DMS 273 (cell line): ENCODE measurements around the gene NCDN.
"Not testable (repeated sequence)": the region's sequence is repeated elsewhere in the genome, so short reads cannot be mapped to it uniquely, and the experiment has no call there.

Experiments used
- DNase-seq: peaks from one replicate; lab custom pipeline; 2025; ENCODE audit not compliant: unreplicated experiment; lab: John Stamatoyannopoulos, UW

The NCDN gene

GRCh38 chr1:35568975-35569395 lies 11.4 kb downstream of the NCDN start:
- DNase-seq, result peak; percentile 89

- DNase-seq, result no peak
These were observed 12.3 kb downstream of the NCDN start for GRCh38 chr1:35569936-35570335.

DNA sequence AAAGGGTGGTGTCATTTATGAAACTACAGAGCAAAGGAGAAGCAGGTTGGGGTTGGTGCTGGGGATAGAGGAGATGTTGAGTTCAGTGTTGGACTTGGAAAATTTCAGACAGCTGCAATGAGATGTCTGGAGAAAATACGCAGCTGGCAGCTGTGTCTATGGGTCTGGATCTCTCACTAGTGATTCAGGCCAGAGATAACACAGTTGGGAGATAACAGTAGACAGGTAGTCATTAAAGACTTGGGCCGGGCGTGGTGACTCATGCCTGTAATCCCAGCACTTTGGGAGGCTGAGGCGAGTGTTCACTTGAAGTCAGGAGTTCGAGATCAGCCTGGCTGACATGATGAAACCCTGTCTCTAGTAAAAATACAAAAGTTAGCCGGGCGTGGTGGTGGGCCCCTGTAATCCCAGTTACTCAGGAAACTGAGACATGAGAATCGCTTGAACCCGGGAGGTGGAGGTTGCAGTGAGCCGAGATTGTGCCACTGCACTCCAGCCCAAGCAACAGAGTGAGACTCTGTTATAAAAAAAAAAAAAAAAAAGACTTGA lies 13.1 kb downstream of the NCDN start:
- DNase-seq, result no peak

GRCh38 chr1:35571263-35571662 lies 13.7 kb downstream of the NCDN start:
- DNase-seq, result no peak

DNA sequence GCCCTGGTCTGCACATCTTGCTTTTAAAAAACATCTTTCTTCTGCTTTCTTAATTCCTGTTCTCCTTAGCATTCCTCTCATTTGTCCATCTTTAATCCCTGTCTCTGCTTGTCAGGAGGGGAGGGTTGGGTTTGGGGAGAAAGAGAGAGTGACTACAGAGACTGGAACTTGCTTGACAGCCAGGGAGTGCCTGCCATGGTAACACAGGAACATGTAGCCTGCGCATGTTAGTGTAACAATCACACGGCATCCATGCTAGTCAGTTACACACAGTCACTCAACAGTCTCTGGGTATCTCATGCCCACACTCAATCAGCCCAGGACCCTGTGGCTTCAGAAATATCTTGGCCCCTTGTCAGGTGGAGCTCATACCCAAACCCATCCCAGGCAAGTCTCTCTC lies 14.7 kb downstream of the NCDN start:
- DNase-seq, result no peak

DNA sequence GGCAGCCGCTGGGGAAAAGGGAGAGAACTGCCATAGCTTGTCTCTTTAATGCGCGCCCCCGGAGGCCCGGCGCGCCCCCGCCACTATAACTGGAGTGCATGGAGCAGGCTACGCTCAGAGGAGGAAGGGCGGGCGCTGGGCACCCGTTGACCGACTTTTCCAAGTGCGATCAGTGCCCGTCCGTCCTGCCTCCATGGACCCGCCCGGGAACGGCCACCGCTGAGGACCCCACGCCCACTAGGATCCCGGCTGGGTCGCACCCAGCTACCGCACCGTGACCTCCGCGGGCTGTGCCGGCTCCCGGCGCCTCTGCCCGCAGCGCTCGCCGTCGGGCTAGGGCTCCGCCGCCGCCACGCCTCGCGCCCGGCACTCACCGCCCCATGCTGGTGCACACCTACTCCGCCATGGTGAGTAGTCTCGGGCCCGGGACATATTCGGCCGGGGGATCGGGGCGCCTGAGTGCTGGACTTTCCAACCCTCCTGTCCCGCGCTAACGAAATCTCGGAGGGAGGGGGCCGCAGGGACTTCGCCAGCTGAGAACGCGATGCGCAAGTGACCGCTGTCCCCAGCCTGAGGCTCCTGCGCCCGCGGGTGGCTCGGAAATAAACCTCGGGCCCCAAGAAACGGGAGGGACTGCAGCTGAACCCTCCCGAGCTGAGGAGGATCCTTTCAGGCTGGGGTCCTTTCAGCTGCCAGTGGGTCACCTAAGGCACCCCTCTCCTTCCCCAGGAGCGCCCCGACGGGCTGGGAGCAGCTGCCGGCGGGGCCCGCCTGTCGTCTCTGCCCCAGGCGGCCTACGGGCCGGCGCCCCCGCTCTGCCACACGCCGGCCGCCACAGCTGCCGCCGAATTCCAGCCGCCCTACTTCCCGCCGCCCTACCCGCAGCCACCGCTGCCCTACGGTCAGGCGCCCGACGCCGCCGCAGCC lies 15.9 kb downstream of the NCDN start, which contains the start of gene TFAP2E:
TFAP2E (plus strand) TSS at position 117 of the 927 bp plus-strand sequence; CDS start at position 381, 264 bp downstream.
- DNase-seq, result peak; percentile 76

DNA sequence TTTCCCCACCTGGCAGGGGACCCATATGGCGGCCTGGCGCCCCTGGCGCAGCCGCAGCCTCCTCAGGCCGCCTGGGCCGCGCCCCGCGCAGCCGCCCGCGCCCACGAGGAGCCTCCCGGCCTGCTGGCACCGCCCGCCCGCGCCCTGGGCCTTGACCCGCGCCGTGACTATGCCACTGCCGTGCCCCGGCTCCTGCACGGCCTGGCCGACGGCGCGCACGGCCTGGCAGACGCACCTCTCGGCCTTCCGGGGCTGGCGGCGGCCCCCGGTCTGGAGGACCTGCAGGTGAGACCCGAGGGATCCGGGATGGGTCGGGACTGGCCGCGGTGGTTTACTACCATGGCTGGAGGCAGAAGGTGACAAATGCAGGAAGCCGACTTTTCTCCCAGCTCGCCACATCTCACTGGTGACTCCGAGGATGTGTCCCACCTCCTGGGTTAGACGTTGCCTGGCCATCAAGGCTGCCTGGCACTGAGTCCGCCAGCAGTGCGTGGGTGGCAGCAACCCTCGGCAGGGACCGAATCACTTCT lies 16.6 kb downstream of the NCDN start:
- DNase-seq, result no peak

DNA sequence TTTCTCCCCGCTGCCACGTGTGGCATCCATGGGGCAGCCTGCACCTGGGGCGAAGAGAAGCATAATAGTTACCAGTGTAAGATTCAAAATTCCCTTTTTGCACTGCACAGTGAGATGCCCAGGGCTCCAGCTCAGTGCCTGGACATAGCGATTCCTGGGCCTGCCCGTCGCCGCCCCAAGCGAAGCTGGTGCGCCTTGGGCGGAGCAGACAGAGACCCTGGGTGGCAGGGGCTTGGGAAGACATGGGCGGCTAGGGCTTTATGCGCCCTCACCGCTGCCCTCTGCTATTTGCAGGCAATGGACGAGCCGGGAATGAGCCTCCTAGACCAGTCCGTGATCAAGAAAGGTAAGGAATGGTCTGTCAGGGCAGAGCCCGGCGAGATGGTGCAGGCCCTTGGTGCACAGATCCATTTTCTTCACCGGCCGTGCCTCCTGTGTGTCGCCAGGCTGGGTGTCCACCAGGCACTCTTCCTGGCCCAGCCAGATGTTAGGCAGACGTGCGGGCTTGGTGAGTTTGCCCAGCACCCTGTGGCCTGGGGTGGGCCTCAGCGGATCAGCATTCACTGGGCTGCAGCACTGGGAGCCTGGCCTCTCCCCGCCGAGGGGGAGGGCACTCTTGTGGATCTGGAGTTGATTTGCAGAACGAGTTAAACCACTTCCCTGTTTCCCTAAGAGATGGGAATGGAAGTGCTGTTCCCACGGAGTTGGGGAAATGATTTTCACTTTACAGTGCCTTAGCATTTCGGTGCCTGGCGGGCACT lies 17.2 kb downstream of the NCDN start:
- no peak for DNase-seq

GRCh38 chr1:35575416-35575958 lies 17.9 kb downstream of the NCDN start:
- no peak for DNase-seq

GRCh38 chr1:35576061-35576765 lies 18.6 kb downstream of the NCDN start:
- DNase-seq, result no peak

DNA sequence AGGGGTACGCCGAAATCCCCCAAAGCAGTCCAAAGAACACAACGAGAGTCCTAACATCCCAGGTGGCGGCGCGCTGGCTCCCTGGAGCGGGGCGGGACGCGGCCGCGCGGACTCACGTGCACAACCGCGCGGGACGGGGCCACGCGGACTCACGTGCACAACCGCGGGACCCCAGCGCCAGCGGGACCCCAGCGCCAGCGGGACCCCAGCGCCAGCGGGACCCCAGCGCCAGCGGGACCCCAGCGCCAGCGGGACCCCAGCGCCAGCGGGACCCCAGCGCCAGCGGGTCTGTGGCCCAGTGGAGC lies 19.1 kb downstream of the NCDN start:
- DNase-seq, result not testable (repeated sequence)

DNA sequence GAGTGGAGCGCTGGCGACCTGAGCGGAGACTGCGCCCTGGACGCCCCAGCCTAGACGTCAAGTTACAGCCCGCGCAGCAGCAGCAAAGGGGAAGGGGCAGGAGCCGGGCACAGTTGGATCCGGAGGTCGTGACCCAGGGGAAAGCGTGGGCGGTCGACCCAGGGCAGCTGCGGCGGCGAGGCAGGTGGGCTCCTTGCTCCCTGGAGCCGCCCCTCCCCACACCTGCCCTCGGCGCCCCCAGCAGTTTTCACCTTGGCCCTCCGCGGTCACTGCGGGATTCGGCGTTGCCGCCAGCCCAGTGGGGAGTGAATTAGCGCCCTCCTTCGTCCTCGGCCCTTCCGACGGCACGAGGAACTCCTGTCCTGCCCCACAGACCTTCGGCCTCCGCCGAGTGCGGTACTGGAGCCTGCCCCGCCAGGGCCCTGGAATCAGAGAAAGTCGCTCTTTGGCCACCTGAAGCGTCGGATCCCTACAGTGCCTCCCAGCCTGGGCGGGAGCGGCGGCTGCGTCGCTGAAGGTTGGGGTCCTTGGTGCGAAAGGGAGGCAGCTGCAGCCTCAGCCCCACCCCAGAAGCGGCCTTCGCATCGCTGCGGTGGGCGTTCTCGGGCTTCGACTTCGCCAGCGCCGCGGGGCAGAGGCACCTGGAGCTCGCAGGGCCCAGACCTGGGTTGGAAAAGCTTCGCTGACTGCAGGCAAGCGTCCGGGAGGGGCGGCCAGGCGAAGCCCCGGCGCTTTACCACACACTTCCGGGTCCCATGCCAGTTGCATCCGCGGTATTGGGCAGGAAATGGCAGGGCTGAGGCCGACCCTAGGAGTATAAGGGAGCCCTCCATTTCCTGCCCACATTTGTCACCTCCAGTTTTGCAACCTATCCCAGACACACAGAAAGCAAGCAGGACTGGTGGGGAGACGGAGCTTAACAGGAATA lies 19.7 kb downstream of the NCDN start:
- no peak for DNase-seq

DNA sequence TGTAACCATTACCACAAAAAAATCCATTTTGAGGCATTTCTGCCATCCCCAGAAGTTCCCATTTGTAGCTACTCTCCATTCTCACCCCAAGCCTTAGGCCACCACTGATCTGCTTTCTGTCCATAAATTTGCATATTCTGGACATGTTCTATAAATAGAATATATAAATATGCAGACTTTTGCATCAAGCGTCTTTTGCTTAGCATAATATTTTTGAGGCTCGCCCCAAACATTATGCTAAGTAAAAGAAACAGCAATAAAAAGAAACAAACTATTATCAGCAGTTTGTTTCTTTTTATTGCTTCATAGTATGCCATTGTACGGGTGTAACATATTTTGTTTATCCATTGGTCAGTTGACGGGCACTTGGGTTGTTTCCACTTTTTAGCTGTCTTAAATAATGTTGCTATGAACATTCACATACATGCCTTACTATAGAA lies 23.4 kb downstream of the NCDN start:
- DNase-seq, result no peak

- not testable (repeated sequence) for DNase-seq
These were observed 24.0 kb downstream of the NCDN start for GRCh38 chr1:35581621-35582020.

- no peak for DNase-seq
These were observed 27.7 kb downstream of the NCDN start for GRCh38 chr1:35585281-35585680.

DNA sequence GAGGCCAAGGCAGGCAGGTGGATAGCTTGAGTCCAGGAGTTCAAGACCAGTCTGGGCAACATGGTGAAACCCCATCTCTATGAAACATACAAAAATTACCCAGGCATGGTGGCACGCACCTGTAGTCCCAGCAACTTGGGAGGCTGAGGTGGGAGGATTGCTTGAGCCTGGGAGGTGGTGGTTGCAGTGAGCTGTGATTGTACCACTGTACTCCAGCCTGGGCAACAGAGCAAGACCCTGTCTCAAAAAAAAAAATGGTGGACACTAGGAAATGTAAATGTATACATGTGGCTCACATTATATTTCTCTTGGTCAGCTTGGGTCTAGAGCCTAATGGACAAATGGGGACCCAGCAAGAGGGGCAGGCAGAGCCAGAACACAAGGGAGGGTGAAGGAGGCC lies 28.2 kb downstream of the NCDN start:
- not testable (repeated sequence) for DNase-seq

- DNase-seq, result no peak
These were observed 29.2 kb downstream of the NCDN start for GRCh38 chr1:35586808-35587207.

DNA sequence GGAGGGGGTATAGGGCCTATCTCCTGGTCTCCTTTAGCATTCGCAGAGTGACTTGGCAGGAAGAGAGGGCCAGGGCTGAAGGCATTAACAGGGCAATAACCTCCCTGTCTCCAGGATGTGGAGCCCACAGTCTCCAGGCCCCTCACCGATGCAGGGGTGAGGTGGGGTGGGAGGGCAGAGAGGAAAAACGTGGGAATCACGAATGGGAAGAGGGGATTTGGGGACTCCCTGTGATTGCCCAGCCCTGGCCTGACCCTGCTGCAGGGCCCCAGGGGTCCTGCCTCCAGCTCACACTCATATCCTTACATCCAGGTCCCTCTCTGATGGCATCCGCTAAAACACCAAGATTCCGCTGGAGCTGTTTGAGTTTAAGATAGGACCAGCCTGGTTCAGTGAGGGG lies 30.1 kb downstream of the NCDN start:
- DNase-seq, result no peak

DNA sequence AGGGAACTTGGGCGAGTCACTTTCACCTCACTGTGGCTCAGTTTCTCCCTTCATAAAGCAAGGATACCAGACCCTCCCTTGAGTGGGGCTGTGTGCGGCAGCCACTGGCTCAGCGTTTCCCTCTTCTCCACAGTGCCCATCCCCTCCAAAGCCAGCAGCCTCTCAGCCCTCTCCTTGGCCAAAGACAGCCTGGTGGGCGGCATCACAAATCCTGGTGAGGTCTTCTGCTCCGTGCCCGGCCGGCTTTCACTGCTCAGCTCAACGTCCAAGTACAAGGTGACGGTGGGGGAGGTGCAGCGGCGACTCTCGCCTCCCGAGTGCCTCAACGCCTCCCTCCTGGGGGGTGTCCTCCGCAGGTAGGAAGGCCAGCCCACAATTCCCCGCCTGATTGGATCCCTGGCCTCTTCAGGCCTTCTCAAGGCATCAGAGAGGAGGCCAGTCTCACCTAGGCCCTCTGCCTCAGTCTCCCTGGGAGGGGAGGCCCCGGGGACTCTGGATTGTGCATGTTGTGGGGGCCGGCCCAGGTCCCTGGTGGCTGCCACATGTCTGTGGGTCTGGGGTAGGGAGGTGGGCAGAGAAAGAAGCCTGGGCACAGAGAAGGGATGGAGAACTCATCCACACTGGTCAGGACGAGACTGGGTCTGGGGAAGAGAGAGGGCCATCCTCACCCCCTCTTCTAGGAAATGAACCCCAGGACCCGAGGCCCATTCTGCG lies 30.8 kb downstream of the NCDN start:
- DNase-seq, result no peak
